GM19372 (cell line): ENCODE results near the gene SPNS3.

Experiments
- ATAC-seq: cut with Tn5 transposase; IDR thresholded peaks from one replicate; pipeline ENCODE4 v1.9.1; 2021; ENCODE audit warnings: mild to moderate bottlenecking, low read depth, moderate library complexity; ENCODE audit not compliant: unreplicated experiment

Gene SPNS3

GRCh38 chr17:4506175-4506813, 72.6 kb downstream of the SPNS3 start:
- no peak for ATAC-seq

GRCh38 chr17:4506892-4507291, 73.2 kb downstream of the SPNS3 start:
- no peak for ATAC-seq

- no peak for ATAC-seq
Measured at GRCh38 chr17:4507361-4508111, 73.8 kb downstream of the SPNS3 start.

GRCh38 chr17:4508207-4508606, 74.5 kb downstream of the SPNS3 start:
- no peak for ATAC-seq

- ATAC-seq: no peak
Measured at GRCh38 chr17:4509401-4509800, 75.7 kb downstream of the SPNS3 start.

GRCh38 chr17:4509923-4510617, 76.3 kb downstream of the SPNS3 start:
- no peak for ATAC-seq

GRCh38 chr17:4510618-4510941, 76.8 kb downstream of the SPNS3 start:
- no peak for ATAC-seq

GRCh38 chr17:4511199-4511932, 77.6 kb downstream of the SPNS3 start:
- no peak for ATAC-seq

GRCh38 chr17:4512156-4513112, 78.7 kb downstream of the SPNS3 start:
- ATAC-seq: no peak

GRCh38 chr17:4513113-4514032, 79.6 kb downstream of the SPNS3 start:
- ATAC-seq: no peak

GRCh38 chr17:4514206-4514605, 80.5 kb downstream of the SPNS3 start:
- ATAC-seq: no peak

- ATAC-seq: no peak
Measured at GRCh38 chr17:4514779-4515178, 81.0 kb downstream of the SPNS3 start.

GRCh38 chr17:4515501-4515900, 81.8 kb downstream of the SPNS3 start:
- no peak for ATAC-seq

GRCh38 chr17:4516735-4517134, 83.0 kb downstream of the SPNS3 start:
- ATAC-seq: no peak

- no peak for ATAC-seq
Measured at GRCh38 chr17:4518901-4519300, 85.2 kb downstream of the SPNS3 start.

GRCh38 chr17:4519361-4519788, 85.6 kb downstream of the SPNS3 start:
- ATAC-seq: no peak

- no peak for ATAC-seq
Measured at GRCh38 chr17:4520060-4520893, 86.5 kb downstream of the SPNS3 start.
